AG04450 (cell line): ENCODE data around the gene PRPS2. TPM values are rescaled to one million over a fixed set of nuclear protein-coding genes. Genes with fewer than 3 reads are reported as not detected.

Experiments
- CTCF ChIA-PET: fragments of 300-600, 350-600 bp; formaldehyde crosslinking; extraction: SDS; loops from one replicate; lab custom pipeline; 2022; ENCODE audit warnings: antibody characterized with exemption, inconsistent platforms; lab: Charles Lee
- POLR2A ChIA-PET: fragments of 350-600 bp; formaldehyde crosslinking; extraction: SDS; loops from one replicate; lab custom pipeline; 2021; ENCODE audit warnings: antibody characterized with exemption, inconsistent platforms; lab: Yijun Ruan, JAX
- DNase-seq: peaks from one replicate; pipeline ENCODE4 v3.0.0-alpha.2; 2011; ENCODE audit warnings: low read depth, low spot score
- H3K27ac ChIP-seq: one replicate; pipeline ENCODE4 v1.5.1; 2012; ENCODE audit warnings: low read depth, low read length, control low read depth
- H3K27me3 ChIP-seq: one replicate; pipeline ENCODE4 v1.6.0; 2012; ENCODE audit warnings: low read length; ENCODE audit not compliant: control insufficient read depth, insufficient read depth
- H3K4me3 ChIP-seq: 2 replicates; pipeline ENCODE4 v1.5.1; 2011; ENCODE audit warnings: mild to moderate bottlenecking, low read depth, low read length, control low read depth
- H3K9me3 ChIP-seq: 2 replicates; pipeline ENCODE4 v1.5.1; 2012; ENCODE audit warnings: low read length; ENCODE audit not compliant: control insufficient read depth, insufficient read depth
- CTCF ChIP-seq: IDR thresholded peaks from 2 replicates; pipeline ENCODE4 v1.5.1; 2011; ENCODE audit warnings: low read depth, low read length, control low read depth, inconsistent platforms
- polyA plus RNA-seq: library from polyadenylated mRNA; depleted of rRNA; stranded (reverse); fragments of >200 nt; gene quantifications from 2 replicates; pipeline ENCODE4 v1.2.3, GENCODE V29; 2011

The PRPS2 gene
- polyA plus RNA-seq, 1 experiment: 21.3 TPM

DNA sequence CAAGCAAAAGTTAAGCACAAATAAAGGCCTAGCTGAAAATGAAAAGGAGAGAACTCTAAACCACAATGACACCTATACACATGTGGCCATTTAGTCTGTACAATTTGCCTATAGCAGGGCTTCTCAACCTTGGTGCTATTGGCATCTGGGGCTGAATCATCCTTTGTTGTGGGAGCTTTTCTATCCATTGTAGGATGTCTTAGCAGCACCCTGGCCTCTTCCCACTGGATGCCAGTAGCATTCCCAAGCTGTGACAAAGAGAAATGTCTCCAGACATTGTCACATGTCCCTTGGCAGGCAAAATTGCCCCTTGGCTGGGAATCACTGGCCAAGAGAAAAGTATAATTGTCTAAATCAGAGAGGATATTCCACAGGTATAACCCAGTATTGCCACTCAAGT is 13.5 kb upstream of the PRPS2 start:
- no peak overlapping the region for H3K27ac ChIP-seq
- no peaks in the 10 kb centered on the region for H3K27me3 ChIP-seq
- no peak for DNase-seq
- no peaks in the 10 kb centered on the region for H3K9me3 ChIP-seq
- no peak for TF ChIP-seq CTCF
- POLR2A ChIA-PET: no interaction called here
- no peak overlapping the region for H3K4me3 ChIP-seq
- CTCF ChIA-PET: interaction anchor here (0.7 kb wide), 1 partner anchor 9 kb away, joined by 3 read pairs; no protein-coding TSS in a partner anchor

GRCh38 chrX:12779534-12779933 is 11.7 kb upstream of the PRPS2 start:
- no peak for DNase-seq
- Histone ChIP-seq H3K27me3 (peaks cover 3% of the 10 kb centered on the region), H3K9me3 (no peaks in the 10 kb centered on the region), H3K4me3 (no peak overlapping the region), H3K27ac (no peak overlapping the region)
- ChIA-PET CTCF (interaction anchor here (0.7 to 3.0 kb wide), 2 partner anchors 8 to 105 kb away, joined by 3 to 20 read pairs; no protein-coding TSS in a partner anchor), POLR2A (no interaction called here)
- no peak for TF ChIP-seq CTCF

DNA sequence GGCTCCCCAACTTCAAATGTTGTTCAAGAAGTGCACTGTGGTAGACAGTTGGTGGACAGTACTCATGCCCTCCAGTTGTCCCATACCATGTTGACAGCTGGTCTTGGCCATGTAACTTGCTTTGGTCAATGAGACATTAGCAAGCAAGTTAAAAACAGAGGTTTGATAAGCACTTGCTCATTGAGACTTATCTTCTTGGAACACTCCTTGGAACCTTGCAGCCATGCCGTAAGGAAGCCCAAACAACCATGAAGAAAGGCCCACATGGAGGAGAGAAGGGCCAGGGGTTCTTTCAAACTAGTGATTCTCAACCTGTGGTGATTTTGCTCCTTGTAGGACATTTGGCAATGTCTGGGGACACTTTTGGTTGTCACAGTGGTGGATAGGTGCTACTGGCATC is 2.6 kb upstream of the PRPS2 start:
- no peak overlapping the region for H3K4me3 ChIP-seq
- no peak overlapping the region for H3K27ac ChIP-seq
- POLR2A ChIA-PET: no interaction called here
- no peaks in the 10 kb centered on the region for H3K9me3 ChIP-seq
- TF ChIP-seq CTCF: no peak
- DNase-seq: no peak
- CTCF ChIA-PET: no interaction called here
- H3K27me3 ChIP-seq: peaks cover 6% of the 10 kb centered on the region

GRCh38 chrX:12789976-12790375 is 1.2 kb upstream of the PRPS2 start:
- TF ChIP-seq CTCF: no peak
- DNase-seq: no peak

GRCh38 chrX:12790885-12791256 is 341 bp upstream of the PRPS2 start:
- CTCF ChIA-PET: interaction anchor here (1.3 to 2.1 kb wide), 3 partner anchors 13 to 24 kb away, joined by 4 to 6 read pairs (median 6); no protein-coding TSS in a partner anchor

More at GRCh38 chrX:12789976-12790375, 1.2 kb upstream of the PRPS2 start:
- POLR2A ChIA-PET: no interaction called here
- peaks cover 3% of the 10 kb centered on the region for H3K27me3 ChIP-seq
- no peak overlapping the region for H3K27ac ChIP-seq
- CTCF ChIA-PET: no interaction called here
- H3K9me3 ChIP-seq: no peaks in the 10 kb centered on the region
- no peak overlapping the region for H3K4me3 ChIP-seq

More at GRCh38 chrX:12790885-12791256, 341 bp upstream of the PRPS2 start:
- H3K27ac ChIP-seq: no peak overlapping the region
- no peaks in the 10 kb centered on the region for H3K9me3 ChIP-seq
- peak overlapping the region; percentile 71 for H3K4me3 ChIP-seq
- POLR2A ChIA-PET: interaction anchor here (0.6 kb wide), 1 partner anchor 23 kb away, joined by 3 read pairs; no protein-coding TSS in a partner anchor
- TF ChIP-seq CTCF: no peak
- no peak for DNase-seq
- H3K27me3 ChIP-seq: peaks cover 3% of the 10 kb centered on the region
